ENCODE data around the gene OSBPL10. TPM values are rescaled to one million over a fixed set of nuclear protein-coding genes. Genes with fewer than 3 reads are reported as not detected.

Gene OSBPL10
- total RNA-seq, 1 experiment from 2014 or later, result 74.7 TPM

- Mint-ChIP-seq H3K9me3 (ENCODE audit: low read depth, unreplicated experiment) (peaks cover 5% of the 10 kb centered on the region), H3K36me3 (ENCODE audit: insufficient read depth, unreplicated experiment) (no peaks in the 10 kb centered on the region), H3K27me3 (ENCODE audit: unreplicated experiment) (no peaks in the 10 kb centered on the region), H3K4me1 (ENCODE audit: low read depth, unreplicated experiment) (peaks cover 8% of the 10 kb centered on the region), H3K27ac (ENCODE audit: unreplicated experiment) (no peak overlapping the region), H3K4me3 (ENCODE audit: low read depth, unreplicated experiment) (no peak overlapping the region)
- DNase-seq, result no peak
- intact Hi-C loops (cut with micrococcal nuclease; ENCODE audit: unreplicated experiment), result no loop called here
- BruUV-seq (replicated peaks), result no TSS peak
- no peak for TF ChIP-seq CTCF (IDR thresholded peaks at IDR 0.05; ENCODE audit: unreplicated experiment)
- CTCF ChIA-PET, result no interaction called here
Measured at GRCh38 chr3:32002561-32003368, 21.7 kb upstream of the OSBPL10 start.

- Mint-ChIP-seq H3K9me3 (ENCODE audit: low read depth, unreplicated experiment) (no peaks in the 10 kb centered on the region), H3K27me3 (ENCODE audit: unreplicated experiment) (no peaks in the 10 kb centered on the region), H3K36me3 (ENCODE audit: insufficient read depth, unreplicated experiment) (no peaks in the 10 kb centered on the region), H3K4me1 (ENCODE audit: low read depth, unreplicated experiment) (peaks cover 8% of the 10 kb centered on the region), H3K27ac (ENCODE audit: unreplicated experiment) (no peak overlapping the region), H3K4me3 (ENCODE audit: low read depth, unreplicated experiment) (no peak overlapping the region)
- CTCF ChIA-PET, result no interaction called here
- BruUV-seq (replicated peaks), result no TSS peak
- TF ChIP-seq CTCF (IDR thresholded peaks at IDR 0.05; ENCODE audit: unreplicated experiment), result no peak
- intact Hi-C loops (cut with micrococcal nuclease; ENCODE audit: unreplicated experiment), result no loop called here
- DNase-seq, result no peak
Measured at GRCh38 chr3:32000877-32001276, 19.8 kb upstream of the OSBPL10 start.

- Mint-ChIP-seq H3K4me1 (ENCODE audit: low read depth, unreplicated experiment) (peaks cover 8% of the 10 kb centered on the region), H3K4me3 (ENCODE audit: low read depth, unreplicated experiment) (no peak overlapping the region), H3K36me3 (ENCODE audit: insufficient read depth, unreplicated experiment) (no peaks in the 10 kb centered on the region), H3K9me3 (ENCODE audit: low read depth, unreplicated experiment) (no peaks in the 10 kb centered on the region), H3K27me3 (ENCODE audit: unreplicated experiment) (no peaks in the 10 kb centered on the region), H3K27ac (ENCODE audit: unreplicated experiment) (no peak overlapping the region)
- intact Hi-C loops (cut with micrococcal nuclease; ENCODE audit: unreplicated experiment), result no loop called here
- no peak for TF ChIP-seq CTCF (IDR thresholded peaks at IDR 0.05; ENCODE audit: unreplicated experiment)
- CTCF ChIA-PET, result no interaction called here
- no peak for DNase-seq
- no TSS peak for BruUV-seq (replicated peaks)
Measured at GRCh38 chr3:31999907-32000439, 18.9 kb upstream of the OSBPL10 start.

GRCh38 chr3:31997500-31997899 is 16.4 kb upstream of the OSBPL10 start:
- Mint-ChIP-seq H3K27me3 (ENCODE audit: unreplicated experiment) (no peaks in the 10 kb centered on the region), H3K9me3 (ENCODE audit: low read depth, unreplicated experiment) (no peaks in the 10 kb centered on the region), H3K27ac (ENCODE audit: unreplicated experiment) (no peak overlapping the region), H3K4me3 (ENCODE audit: low read depth, unreplicated experiment) (no peak overlapping the region), H3K4me1 (ENCODE audit: low read depth, unreplicated experiment) (no peaks in the 10 kb centered on the region), H3K36me3 (ENCODE audit: insufficient read depth, unreplicated experiment) (no peaks in the 10 kb centered on the region)
- no TSS peak for BruUV-seq (replicated peaks)
- intact Hi-C loops (cut with micrococcal nuclease; ENCODE audit: unreplicated experiment), result no loop called here
- no peak for TF ChIP-seq CTCF (IDR thresholded peaks at IDR 0.05; ENCODE audit: unreplicated experiment)
- CTCF ChIA-PET, result no interaction called here
- no peak for DNase-seq
